SK-N-SH treated with all-trans-retinoic acid at 6 μM for 48 hours (cell line): ENCODE results near the gene COX6B1.

Experiments used
- PATZ1 ChIP-seq: fragments of 250-450 bp; sonication (Bioruptor Pico); IDR thresholded peaks from 2 replicates; pipeline ENCODE4 v1.8.0; 2020; ENCODE audit warnings: mild to moderate bottlenecking, moderate library complexity, borderline replicate concordance
- POU6F1 ChIP-seq: fragments of 250-450 bp; sonication (Bioruptor Pico); IDR thresholded peaks from 2 replicates; pipeline ENCODE4 v1.8.0; 2021; ENCODE audit warnings: low read depth, mild to moderate bottlenecking, moderate library complexity, borderline replicate concordance
- SNAI2 ChIP-seq: fragments of 250-450 bp; sonication (Bioruptor Pico); IDR thresholded peaks from 2 replicates; pipeline ENCODE4 v1.5.0; 2020; ENCODE audit warnings: mild to moderate bottlenecking, moderate library complexity
- ZC3H10 ChIP-seq: fragments of 250-450 bp; sonication (Bioruptor Pico); IDR thresholded peaks from 2 replicates; pipeline ENCODE4 v1.5.1; 2021; ENCODE audit warnings: mild to moderate bottlenecking, moderate library complexity
- ZFP30 ChIP-seq: fragments of 450-650 bp; formaldehyde crosslinking; IDR thresholded peaks from 2 replicates; pipeline ENCODE4 v1.5.0; 2022; ENCODE audit warnings: mild to moderate bottlenecking, moderate library complexity

GRCh38 chr19:35613574-35613973, 34.5 kb upstream of the COX6B1 start:
- TF ChIP-seq SNAI2 (CRISPR knock-in tag) (no peak), ZFP30 (CRISPR knock-in tag) (no peak), ZC3H10 (CRISPR knock-in tag) (no peak), POU6F1 (CRISPR knock-in tag) (no peak), PATZ1 (no peak)
